Measurements from ENCODE around the gene ZNF791. TPM values are rescaled to one million over a fixed set of nuclear protein-coding genes. Genes with fewer than 3 reads are reported as not detected.

The ZNF791 gene
- total and polyA plus RNA-seq, 10 donors: 6.8 to 64.9 (median 30.9) TPM

DNA sequence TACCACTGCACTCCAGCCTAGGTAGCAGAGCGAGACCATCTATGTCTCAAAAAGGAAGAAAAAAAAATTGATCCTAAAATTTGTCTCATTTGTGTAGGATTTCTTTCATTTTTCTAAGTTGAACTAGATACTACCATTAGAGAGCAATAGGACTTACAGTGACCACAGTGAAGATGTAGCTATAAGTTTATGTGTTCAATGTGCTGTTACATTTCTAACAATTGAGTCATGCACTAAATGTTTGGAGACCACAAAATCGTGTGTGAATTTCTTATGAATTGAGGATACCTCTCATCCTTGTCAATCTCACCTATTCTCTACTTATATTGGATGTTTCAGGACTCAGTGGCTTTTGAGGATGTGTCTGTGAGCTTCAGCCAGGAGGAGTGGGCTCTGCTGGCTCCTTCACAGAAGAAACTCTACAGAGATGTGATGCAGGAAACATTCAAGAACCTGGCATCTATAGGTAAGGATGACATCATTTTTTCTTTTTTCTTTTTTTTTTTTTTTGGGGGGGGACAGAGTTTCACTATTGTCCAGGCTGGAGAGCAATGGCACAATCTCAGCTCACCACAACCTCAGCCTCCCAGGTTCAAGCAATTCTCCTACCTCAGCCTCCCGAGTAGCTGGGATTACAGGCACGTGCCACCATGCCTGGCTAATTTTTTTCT lies 12.8 kb downstream of the ZNF791 start:
- WGBS, 5 donors: 88 to 97% (median 91%) methylated on average over 4 of the region's 4 CpGs
- H3K27me3 ChIP-seq (replicated peaks in 1 of 7): no peaks in the 10 kb centered on the region
- H3K27ac ChIP-seq: no peak overlapping the region
- H3K4me3 ChIP-seq: no peak overlapping the region
- peaks cover 0 to 38% (median 22%) of the 10 kb centered on the region in 6 donors for H3K4me1 ChIP-seq
- intact Hi-C loops (cut with DNase I; ENCODE audit: low total_unique reads): no loop called here
- H3K36me3 ChIP-seq: peaks cover 11 to 61% (median 49%) of the 10 kb centered on the region in 6 donors
- TF ChIP-seq, protein P1, sequence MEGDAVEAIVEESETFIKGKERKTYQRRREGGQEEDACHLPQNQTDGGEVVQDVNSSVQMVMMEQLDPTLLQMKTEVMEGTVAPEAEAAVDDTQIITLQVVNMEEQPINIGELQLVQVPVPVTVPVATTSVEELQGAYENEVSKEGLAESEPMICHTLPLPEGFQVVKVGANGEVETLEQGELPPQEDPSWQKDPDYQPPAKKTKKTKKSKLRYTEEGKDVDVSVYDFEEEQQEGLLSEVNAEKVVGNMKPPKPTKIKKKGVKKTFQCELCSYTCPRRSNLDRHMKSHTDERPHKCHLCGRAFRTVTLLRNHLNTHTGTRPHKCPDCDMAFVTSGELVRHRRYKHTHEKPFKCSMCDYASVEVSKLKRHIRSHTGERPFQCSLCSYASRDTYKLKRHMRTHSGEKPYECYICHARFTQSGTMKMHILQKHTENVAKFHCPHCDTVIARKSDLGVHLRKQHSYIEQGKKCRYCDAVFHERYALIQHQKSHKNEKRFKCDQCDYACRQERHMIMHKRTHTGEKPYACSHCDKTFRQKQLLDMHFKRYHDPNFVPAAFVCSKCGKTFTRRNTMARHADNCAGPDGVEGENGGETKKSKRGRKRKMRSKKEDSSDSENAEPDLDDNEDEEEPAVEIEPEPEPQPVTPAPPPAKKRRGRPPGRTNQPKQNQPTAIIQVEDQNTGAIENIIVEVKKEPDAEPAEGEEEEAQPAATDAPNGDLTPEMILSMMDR (IDR thresholded peaks at IDR 0.05 in 8 of 11, conservative IDR thresholded peaks at IDR 0.05 in 3 of 11): no peak
- TF ChIP-seq POLR2AphosphoS5 (IDR thresholded peaks at IDR 0.05) (no peak), POLR2A (IDR thresholded peaks at IDR 0.05) (no peak)
- no peak for DNase-seq
- H3K9me3 ChIP-seq: peaks cover 4 to 25% (median 17%) of the 10 kb centered on the region in 8 donors

DNA sequence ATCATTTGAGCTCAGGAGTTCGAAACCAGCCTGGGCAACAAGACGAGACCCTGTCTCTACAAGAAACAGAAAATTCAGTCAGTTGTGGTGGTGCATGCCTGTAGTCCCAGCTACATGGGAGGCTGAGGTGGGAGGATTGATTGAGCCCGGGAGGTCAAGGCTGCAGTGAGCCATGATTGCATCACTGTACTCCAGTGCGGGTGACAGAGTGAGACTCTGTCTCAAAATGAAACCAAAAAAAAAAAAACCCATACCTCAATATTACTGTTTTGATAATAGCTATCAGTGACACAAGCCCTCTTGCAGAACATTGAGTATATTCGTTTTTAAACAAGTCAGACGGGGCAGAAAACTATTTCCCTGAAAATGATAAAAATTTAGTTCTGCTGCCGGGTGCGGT lies 16.2 kb downstream of the ZNF791 start:
- WGBS, 5 donors: 79 to 94% (median 89%) methylated on average over 8 of the region's 8 CpGs
- H3K4me1 ChIP-seq: peaks cover 0 to 15% (median 5%) of the 10 kb centered on the region in 6 donors
- H3K36me3 ChIP-seq: peaks cover 19 to 91% (median 75%) of the 10 kb centered on the region in 6 donors
- no peak overlapping the region for H3K4me3 ChIP-seq
- H3K27me3 ChIP-seq (replicated peaks in 1 of 7): no peaks in the 10 kb centered on the region
- no peak overlapping the region for H3K27ac ChIP-seq
- no peak for TF ChIP-seq POLR2AphosphoS5 (IDR thresholded peaks at IDR 0.05)
- TF ChIP-seq, protein P1 (IDR thresholded peaks at IDR 0.05 in 8 of 11, conservative IDR thresholded peaks at IDR 0.05 in 3 of 11): no peak
- no peak for TF ChIP-seq POLR2A (IDR thresholded peaks at IDR 0.05)
- peaks cover 10 to 38% (median 27%) of the 10 kb centered on the region in 8 donors for H3K9me3 ChIP-seq
- no peak for DNase-seq
- intact Hi-C loops (cut with DNase I; ENCODE audit: low total_unique reads): no loop called here

DNA sequence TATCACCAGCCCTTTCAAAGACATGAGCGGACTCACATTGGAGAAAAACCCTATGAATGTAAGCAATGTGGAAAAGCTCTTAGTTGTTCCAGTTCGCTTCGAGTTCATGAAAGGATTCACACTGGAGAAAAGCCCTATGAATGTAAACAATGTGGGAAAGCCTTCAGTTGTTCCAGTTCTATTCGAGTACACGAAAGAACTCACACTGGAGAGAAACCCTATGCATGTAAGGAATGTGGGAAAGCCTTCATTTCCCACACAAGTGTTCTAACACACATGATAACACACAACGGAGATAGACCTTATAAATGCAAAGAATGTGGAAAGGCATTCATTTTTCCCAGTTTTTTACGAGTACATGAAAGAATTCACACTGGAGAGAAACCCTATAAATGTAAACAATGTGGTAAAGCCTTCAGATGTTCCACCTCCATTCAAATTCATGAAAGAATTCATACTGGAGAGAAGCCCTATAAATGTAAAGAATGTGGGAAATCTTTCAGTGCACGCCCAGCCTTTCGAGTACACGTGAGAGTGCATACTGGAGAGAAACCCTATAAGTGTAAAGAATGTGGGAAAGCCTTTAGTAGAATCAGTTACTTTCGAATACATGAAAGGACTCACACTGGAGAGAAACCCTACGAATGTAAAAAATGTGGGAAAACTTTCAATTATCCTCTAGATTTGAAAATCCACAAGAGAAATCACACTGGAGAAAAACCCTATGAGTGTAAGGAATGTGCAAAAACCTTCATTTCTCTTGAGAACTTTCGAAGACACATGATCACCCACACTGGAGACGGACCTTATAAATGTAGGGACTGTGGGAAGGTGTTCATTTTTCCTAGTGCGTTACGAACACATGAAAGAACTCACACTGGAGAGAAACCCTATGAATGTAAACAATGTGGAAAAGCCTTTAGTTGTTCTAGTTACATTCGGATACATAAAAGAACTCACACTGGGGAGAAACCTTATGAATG lies 17.6 kb downstream of the ZNF791 start:
- WGBS, 5 donors: 97 to 98% (median 97%) methylated on average over 17 of the region's 17 CpGs
- H3K27me3 ChIP-seq (replicated peaks in 1 of 7): no peaks in the 10 kb centered on the region
- no peak for DNase-seq
- H3K27ac ChIP-seq: no peak overlapping the region
- peaks cover 10 to 38% (median 27%) of the 10 kb centered on the region in 8 donors for H3K9me3 ChIP-seq
- intact Hi-C loops (cut with DNase I; ENCODE audit: low total_unique reads): no loop called here
- peaks cover 0 to 3% (median 0%) of the 10 kb centered on the region in 6 donors for H3K4me1 ChIP-seq
- TF ChIP-seq, protein P1 (IDR thresholded peaks at IDR 0.05 in 8 of 11, conservative IDR thresholded peaks at IDR 0.05 in 3 of 11): no peak
- TF ChIP-seq POLR2A (IDR thresholded peaks at IDR 0.05) (no peak), POLR2AphosphoS5 (IDR thresholded peaks at IDR 0.05) (no peak)
- no peak overlapping the region for H3K4me3 ChIP-seq
- peaks cover 19 to 100% (median 78%) of the 10 kb centered on the region in 6 donors for H3K36me3 ChIP-seq
